Measurements from ENCODE around the gene KDM4B. TPM values are rescaled to one million over a fixed set of nuclear protein-coding genes. Genes with fewer than 3 reads are reported as not detected.

Gene KDM4B
- total RNA-seq, 1 experiment from 2014 or later, result 43.7 TPM

- Histone ChIP-seq H3K79me2 (ENCODE audit: insufficient read depth, low read length) (no peaks in the 10 kb centered on the region), H3K79me1 (ENCODE audit: insufficient read depth, low read depth, low read length, poor library complexity, severe bottlenecking) (no peaks in the 10 kb centered on the region), H3K27me3 (ENCODE audit: insufficient read depth, low read length) (no peaks in the 10 kb centered on the region), H2BK120ac (ENCODE audit: low read depth, low read length, poor library complexity, severe bottlenecking) (no peak overlapping the region), H4K20me1 (ENCODE audit: control insufficient read depth, insufficient read depth, insufficient read length) (no peaks in the 10 kb centered on the region), H4K5ac (ENCODE audit: insufficient read length, low read depth, low read length) (no peak overlapping the region), H2BK15ac (ENCODE audit: low read depth, low read length) (no peak overlapping the region), H3K4me1 (ENCODE audit: insufficient read depth, low read length) (no peaks in the 10 kb centered on the region), H3K18ac (ENCODE audit: insufficient read length, low read depth, low read length) (no peak overlapping the region), H4K91ac (ENCODE audit: insufficient read length, low read depth, low read length) (no peak overlapping the region), H3K9me3 (ENCODE audit: control insufficient read depth, low read depth, low read length) (no peaks in the 10 kb centered on the region), H2BK12ac (ENCODE audit: insufficient read length, low read depth, low read length) (no peak overlapping the region), H3K4ac (ENCODE audit: low read depth, low read length) (no peak overlapping the region), H3K14ac (ENCODE audit: insufficient read depth, low read length) (no peak overlapping the region), H4K8ac (replicated peaks; ENCODE audit: insufficient read length, low read depth, low read length) (no peak overlapping the region), H3K27ac (ENCODE audit: insufficient read length, low read depth, low read length) (no peak overlapping the region), H2AFZ (ENCODE audit: low read length) (no peak overlapping the region), H3K56ac (ENCODE audit: insufficient read length, low read depth, low read length) (no peak overlapping the region), H3K23ac (ENCODE audit: insufficient read length, low read depth, low read length) (no peak overlapping the region), H2AK5ac (ENCODE audit: insufficient read length, low read length) (no peak overlapping the region), H3K4me2 (ENCODE audit: insufficient read depth, insufficient read length, low read length) (no peak overlapping the region), H2BK20ac (ENCODE audit: low read depth, low read length, poor library complexity, severe bottlenecking) (no peak overlapping the region), H3T11ph (ENCODE audit: low read length) (no peak overlapping the region), H3K23me2 (ENCODE audit: insufficient read length, low read depth, low read length, poor library complexity, severe bottlenecking) (peaks cover 5% of the 10 kb centered on the region), H3K9ac (ENCODE audit: extremely low read depth, insufficient read length, low read length) (no peak overlapping the region), H2BK5ac (ENCODE audit: insufficient read length, low read length) (no peak overlapping the region)
- TF ChIP-seq CTCF (conservative IDR thresholded peaks at IDR 0.05), result no peak
- Mint-ChIP-seq H3K4me3 (no peak overlapping the region), H3K4me1 (peaks cover 10 to 29% of the 10 kb centered on the region in 2 experiments), H3K9me3 (no peaks in the 10 kb centered on the region), H3K27ac (peak overlapping the region in 1 of 3 experiments; percentile 40; a peak in 2 of 7 replicates), H3K27me3 (ENCODE audit: low read depth) (no peaks in the 10 kb centered on the region; the same call in 1 of the 2 replicates), H3K36me3 (ENCODE audit: insufficient read depth in 1 of 3, low read depth in 3 of 3) (peaks cover 9 to 47% (median 45%) of the 10 kb centered on the region in 3 experiments; a peak in 6 of 7 replicates)
- DNase-seq, result no peak
- WGBS (ENCODE audit: extremely low coverage, insufficient read length, low lambda C conversion rate), result no CpG with 5 or more reads among the region's 25 CpGs
These were observed 167.4 kb downstream of the KDM4B start for GRCh38 chr19:5136073-5136855.
